IPS-18c (cell line): Measurements from ENCODE around the gene TRAPPC14.
"Not testable (repeated sequence)": the region's sequence is repeated elsewhere in the genome, so short reads cannot be mapped to it uniquely, and the experiment has no call there.

Experiments used
- H3K4me3 ChIP-seq: 2 replicates; pipeline ENCODE4 v1.7.0; 2013; ENCODE audit warnings: low read depth, mild to moderate bottlenecking, low read length, moderate library complexity; ENCODE audit not compliant: insufficient read depth
- H3K9me3 ChIP-seq: one replicate; pipeline ENCODE4 v1.6.1; 2013; ENCODE audit warnings: mild to moderate bottlenecking, low read length, moderate library complexity; ENCODE audit not compliant: control insufficient read depth, insufficient read depth

The TRAPPC14 gene

GRCh38 chr7:100158229-100159098 is at the start of gene TRAPPC14:
TSS of gene TRAPPC14 (minus strand) at chr7:100158723. CDS start at chr7:100158499, 224 bp downstream.
- Histone ChIP-seq H3K4me3 (peak within 1 kb of the TSS; percentile 94), H3K9me3 (no peaks in the 10 kb centered on the region)

GRCh38 chr7:100204454-100204853 is 45.9 kb upstream of the TRAPPC14 start:
- Histone ChIP-seq H3K4me3 (no peak overlapping the region), H3K9me3 (no peaks in the 10 kb centered on the region)

GRCh38 chr7:100200693-100201092 is 42.2 kb upstream of the TRAPPC14 start:
- no peak overlapping the region for H3K4me3 ChIP-seq
- H3K9me3 ChIP-seq = peaks cover 2% of the 10 kb centered on the region

GRCh38 chr7:100198266-100198665 is 39.7 kb upstream of the TRAPPC14 start:
- peaks cover 2% of the 10 kb centered on the region for H3K9me3 ChIP-seq

GRCh38 chr7:100195901-100196322 is 37.4 kb upstream of the TRAPPC14 start:
- H3K9me3 ChIP-seq, H3K4me3 ChIP-seq: not testable (repeated sequence)

More at GRCh38 chr7:100198266-100198665, 39.7 kb upstream of the TRAPPC14 start:
- H3K4me3 ChIP-seq = no peak overlapping the region

GRCh38 chr7:100195222-100195621 is 36.7 kb upstream of the TRAPPC14 start:
- Histone ChIP-seq H3K9me3 (peaks cover 2% of the 10 kb centered on the region), H3K4me3 (no peak overlapping the region)

- H3K9me3 ChIP-seq = peaks cover 2% of the 10 kb centered on the region
- H3K4me3 ChIP-seq = no peak overlapping the region
Observed at GRCh38 chr7:100192969-100193368, 34.4 kb upstream of the TRAPPC14 start.

GRCh38 chr7:100192281-100192862 is 33.8 kb upstream of the TRAPPC14 start:
- H3K4me3 ChIP-seq, H3K9me3 ChIP-seq: not testable (repeated sequence)

GRCh38 chr7:100191775-100192174 is 33.3 kb upstream of the TRAPPC14 start:
- Histone ChIP-seq H3K9me3 (peaks cover 2% of the 10 kb centered on the region), H3K4me3 (no peak overlapping the region)

- Histone ChIP-seq H3K9me3 (no peaks in the 10 kb centered on the region), H3K4me3 (no peak overlapping the region)
Observed at GRCh38 chr7:100190048-100190711, 31.7 kb upstream of the TRAPPC14 start.

- Histone ChIP-seq H3K4me3 (no peak overlapping the region), H3K9me3 (no peaks in the 10 kb centered on the region)
Observed at GRCh38 chr7:100189061-100189460, 30.5 kb upstream of the TRAPPC14 start.

- H3K9me3 ChIP-seq = no peaks in the 10 kb centered on the region
Observed at GRCh38 chr7:100185726-100186125, 27.2 kb upstream of the TRAPPC14 start.

GRCh38 chr7:100183090-100183489 is 24.6 kb upstream of the TRAPPC14 start:
- H3K4me3 ChIP-seq, H3K9me3 ChIP-seq: not testable (repeated sequence)

More at GRCh38 chr7:100185726-100186125, 27.2 kb upstream of the TRAPPC14 start:
- no peak overlapping the region for H3K4me3 ChIP-seq

GRCh38 chr7:100182616-100183015 is 24.1 kb upstream of the TRAPPC14 start:
- not testable (repeated sequence) for H3K4me3 ChIP-seq, H3K9me3 ChIP-seq

- not testable (repeated sequence) for H3K4me3 ChIP-seq, H3K9me3 ChIP-seq
Observed at GRCh38 chr7:100180084-100180483, 21.6 kb upstream of the TRAPPC14 start.

GRCh38 chr7:100177045-100178001 is 18.8 kb upstream of the TRAPPC14 start, which contains the start of the genes GPC2 and STAG3:
TSS of gene GPC2 (minus strand) at chr7:100177381. CDS start at chr7:100177199, 182 bp downstream.
TSS of gene STAG3 (plus strand) at chr7:100177918. CDS start at chr7:100180557, 2,639 bp downstream.
- Histone ChIP-seq H3K4me3 (peak within 1 kb of the TSS; percentile 97), H3K9me3 (no peaks in the 10 kb centered on the region)
